ENCODE measurements around the gene EDNRA.

EDNRA gene

GRCh38 chr4:147591106-147591505 is 110.2 kb downstream of the EDNRA start:
- no peak for DNase-seq

- no peak for DNase-seq
Observed at GRCh38 chr4:147594107-147594506, 113.2 kb downstream of the EDNRA start.

Measured in NCI-H1436 treated with DMSO at 0.1 percent for 48 hours (cell line).